GM20000 (cell line): ENCODE measurements around the gene PDZD8.

ENCODE experiments used
- DNase-seq: peaks from one replicate; pipeline ENCODE4 v3.0.0; 2012; ENCODE audit warnings: low spot score
- CTCF ChIP-seq: IDR thresholded peaks from 2 replicates; pipeline ENCODE4 v1.5.1; 2012; ENCODE audit warnings: mild to moderate bottlenecking, control low read depth; ENCODE audit errors: extremely low read depth, missing control alignments

Gene PDZD8

DNA sequence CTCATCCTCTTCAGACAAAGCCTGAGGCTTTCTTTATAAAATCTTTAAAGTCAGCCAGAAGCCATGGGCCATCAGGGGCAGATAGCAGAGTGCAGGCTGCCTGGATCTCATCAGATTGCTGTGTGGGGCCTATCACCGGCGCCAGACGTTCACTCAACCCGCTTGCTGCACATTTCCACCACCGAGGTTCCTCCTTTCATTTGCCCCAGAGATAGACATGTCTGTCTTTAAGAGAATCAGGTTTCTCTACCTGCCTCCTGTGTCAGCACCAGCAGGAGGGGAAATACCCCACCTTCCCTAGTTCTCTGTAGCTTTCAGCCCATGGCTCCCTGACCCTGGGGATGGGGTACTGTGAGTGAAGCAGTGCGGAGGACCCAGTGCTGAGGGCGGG, 112.3 kb downstream of the PDZD8 start:
- TF ChIP-seq CTCF = no peak
- DNase-seq = no peak

DNA sequence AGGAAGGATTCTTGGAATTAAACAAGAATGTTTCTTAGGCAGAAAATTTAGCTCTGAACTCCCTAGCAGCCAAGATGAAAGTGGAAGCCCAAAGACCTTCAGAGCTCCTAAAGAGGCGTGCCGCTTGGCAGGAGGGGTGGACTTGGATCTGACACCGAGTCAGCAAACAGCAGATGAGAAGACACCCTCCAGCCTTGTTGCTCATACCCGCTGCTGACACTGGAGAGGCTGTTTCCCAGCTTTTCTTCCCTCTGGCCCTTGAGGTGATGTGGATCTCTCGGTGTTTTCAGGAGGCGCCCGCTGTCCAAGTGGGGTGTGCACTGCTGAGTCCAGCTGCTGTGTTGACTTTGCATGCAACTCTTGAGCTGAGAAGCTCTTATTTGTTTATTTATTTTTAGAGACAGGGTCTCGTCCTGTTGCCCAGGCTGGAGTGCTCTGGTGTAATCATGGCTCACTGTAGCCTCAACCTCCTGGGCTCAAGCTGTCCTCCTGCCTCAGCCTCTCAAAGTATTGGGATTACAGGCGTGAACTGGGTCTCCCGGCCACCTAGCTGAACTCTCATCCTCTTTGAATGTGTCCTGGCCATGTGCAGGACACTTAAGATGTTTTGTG, 112.8 kb downstream of the PDZD8 start:
- TF ChIP-seq CTCF = no peak
- DNase-seq = no peak

DNA sequence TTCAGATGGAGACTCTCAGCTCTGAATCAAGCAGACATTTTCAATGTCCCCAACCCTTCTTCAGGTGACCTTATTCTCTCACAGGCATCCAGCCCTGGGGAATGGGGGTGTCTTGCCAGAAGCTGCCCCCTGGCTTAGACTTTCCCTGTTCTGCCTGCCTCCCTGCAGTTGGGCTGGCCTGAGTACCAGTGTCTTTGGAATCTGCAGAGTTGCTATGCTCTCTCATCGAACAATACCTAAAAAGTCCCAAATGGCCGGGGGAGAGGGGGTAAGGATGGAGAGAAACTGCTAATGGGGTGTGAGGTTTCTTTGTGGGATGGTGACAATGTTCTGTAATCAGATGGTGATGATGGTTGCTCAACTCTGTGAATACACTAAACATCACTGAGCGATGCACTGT, 113.7 kb downstream of the PDZD8 start:
- DNase-seq = no peak
- no peak for TF ChIP-seq CTCF

DNA sequence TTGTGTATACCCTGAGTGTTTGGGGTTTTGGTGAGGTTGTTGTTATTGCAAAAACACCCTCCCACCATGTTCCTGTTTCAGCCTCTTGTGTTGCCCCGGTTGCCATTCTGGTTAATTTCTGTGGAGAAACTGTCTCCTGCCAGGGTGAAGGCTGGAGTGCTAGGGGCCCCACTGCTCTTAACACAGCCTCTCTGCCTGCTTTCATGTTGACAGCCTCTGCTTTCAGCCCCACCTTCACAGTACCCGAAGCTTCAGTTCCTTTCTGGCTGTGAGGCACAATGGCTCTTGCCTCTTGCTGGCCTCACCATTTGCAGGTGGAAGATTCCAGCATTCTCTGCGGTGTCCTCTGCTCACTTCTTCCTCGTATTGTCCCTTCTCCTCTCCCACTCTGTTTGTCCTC, 115.2 kb downstream of the PDZD8 start:
- no peak for TF ChIP-seq CTCF
- DNase-seq = no peak

DNA sequence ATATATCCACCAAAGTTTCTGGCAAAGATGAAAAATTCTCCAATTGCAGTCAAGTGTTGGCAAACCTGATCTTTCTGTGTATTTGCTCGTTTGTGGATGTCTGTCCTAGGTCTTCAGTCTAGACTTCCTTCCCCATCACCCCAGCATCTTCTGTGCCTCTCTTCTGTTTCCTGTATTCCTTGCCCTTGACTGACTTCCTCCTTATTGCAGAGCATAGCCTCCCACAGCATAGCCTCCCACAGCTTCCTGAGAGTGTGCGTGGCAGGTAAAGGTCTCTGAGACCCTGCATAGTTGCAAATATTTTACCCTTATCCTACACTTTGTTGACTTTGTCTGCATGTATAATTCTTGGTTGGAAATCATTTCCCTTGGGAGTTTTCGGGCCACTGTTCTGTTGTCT, 116.0 kb downstream of the PDZD8 start:
- no peak for TF ChIP-seq CTCF

DNA sequence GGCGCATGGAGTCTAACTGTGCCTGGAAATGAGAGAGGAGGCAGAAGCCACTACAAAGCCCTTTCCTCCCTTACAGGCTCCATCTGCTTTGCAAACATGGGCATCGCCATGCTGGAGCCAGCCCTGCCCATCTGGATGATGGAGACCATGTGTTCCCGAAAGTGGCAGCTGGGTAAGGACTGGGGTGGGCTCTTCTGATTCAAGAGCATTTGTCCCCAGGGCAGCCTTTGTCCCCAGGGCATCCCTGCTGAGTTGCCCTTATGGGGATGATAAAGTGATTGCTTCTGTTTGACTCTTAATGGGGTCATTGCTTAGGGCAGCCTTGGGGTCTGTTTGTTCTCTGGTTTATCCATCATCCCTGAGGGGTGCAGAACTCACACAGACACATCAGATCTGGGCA, 117.5 kb downstream of the PDZD8 start:
- TF ChIP-seq CTCF = no peak

More for the DNA sequence above, 116.0 kb downstream of the PDZD8 start:
- no peak for DNase-seq

DNA sequence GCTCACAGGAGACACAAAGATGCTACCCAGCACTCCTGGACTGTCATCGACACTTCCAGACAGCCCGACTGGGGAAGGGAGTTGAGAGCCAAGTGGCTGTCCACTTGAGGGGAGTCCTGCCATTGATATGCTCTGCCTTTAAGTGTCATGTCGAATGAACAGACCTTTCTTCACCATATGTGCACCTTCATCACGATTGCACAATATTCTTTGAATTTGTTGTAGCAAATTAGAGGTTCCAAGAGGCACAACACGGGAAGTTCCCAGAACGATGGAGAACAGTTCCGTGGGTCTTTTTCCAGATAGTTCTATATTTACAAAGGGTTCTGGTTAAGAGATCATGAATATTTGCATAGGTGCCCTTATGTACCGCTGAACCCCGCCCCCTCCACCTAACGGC, 118.3 kb downstream of the PDZD8 start:
- TF ChIP-seq CTCF = no peak
- no peak for DNase-seq

More for the DNA sequence above, 117.5 kb downstream of the PDZD8 start:
- no peak for DNase-seq
